Endothelial cell (in vitro differentiated cells): ENCODE data around the gene ATP10A. TPM values are rescaled to one million over a fixed set of nuclear protein-coding genes. Genes with fewer than 3 reads are reported as not detected.

Experiments
- DNase-seq: peaks from one replicate; pipeline ENCODE4 v3.0.0; 2021; ENCODE audit warnings: low spot score
- H3K27ac Mint-ChIP-seq: one replicate; pipeline ENCODE4 v1.8.0; 2021; ENCODE audit warnings: mixed read lengths, inconsistent platforms; ENCODE audit not compliant: unreplicated experiment
- H3K27me3 Mint-ChIP-seq: one replicate; pipeline ENCODE4 v1.8.0; 2021; ENCODE audit warnings: mild to moderate bottlenecking, moderate library complexity, mixed read lengths, inconsistent platforms; ENCODE audit not compliant: unreplicated experiment
- H3K36me3 Mint-ChIP-seq: one replicate; pipeline ENCODE4 v1.8.0; 2021; ENCODE audit warnings: mild to moderate bottlenecking, low read depth, mixed read lengths, inconsistent platforms; ENCODE audit not compliant: unreplicated experiment
- H3K4me1 Mint-ChIP-seq: one replicate; pipeline ENCODE4 v1.8.0; 2021; ENCODE audit warnings: mild to moderate bottlenecking, mixed read lengths, inconsistent platforms; ENCODE audit not compliant: unreplicated experiment
- H3K4me3 Mint-ChIP-seq: one replicate; pipeline ENCODE4 v1.8.0; 2021; ENCODE audit warnings: mild to moderate bottlenecking, mixed read lengths, inconsistent platforms; ENCODE audit not compliant: unreplicated experiment
- H3K9me3 Mint-ChIP-seq: one replicate; pipeline ENCODE4 v1.8.0; 2021; ENCODE audit warnings: mixed read lengths, inconsistent platforms; ENCODE audit not compliant: unreplicated experiment
- CTCF ChIP-seq: fragments of 200-600 bp; sonication (generic); IDR thresholded peaks from one replicate; pipeline ENCODE4 v1.5.0; 2021; ENCODE audit warnings: antibody characterized with exemption; ENCODE audit not compliant: unreplicated experiment
- total RNA-seq: library from RNA; stranded (reverse); fragmentation: NEBNext Ultra II Directional; extraction: Animal tissue kit (Norgen Biotek cat#: 25700); gene quantifications from one replicate; pipeline ENCODE4 v1.2.1, GENCODE V29; 2021; ENCODE audit not compliant: unreplicated experiment

ATP10A gene
- total RNA-seq, 1 donor from 2014 or later = 0.13 TPM

GRCh38 chr15:25789211-25789610 is 73.9 kb downstream of the ATP10A start:
- Mint-ChIP-seq H3K4me1 (no peaks in the 10 kb centered on the region), H3K4me3 (no peak overlapping the region), H3K36me3 (no peaks in the 10 kb centered on the region), H3K27ac (no peak overlapping the region), H3K27me3 (no peaks in the 10 kb centered on the region), H3K9me3 (no peaks in the 10 kb centered on the region)
- DNase-seq = no peak
- no peak for TF ChIP-seq CTCF

DNA sequence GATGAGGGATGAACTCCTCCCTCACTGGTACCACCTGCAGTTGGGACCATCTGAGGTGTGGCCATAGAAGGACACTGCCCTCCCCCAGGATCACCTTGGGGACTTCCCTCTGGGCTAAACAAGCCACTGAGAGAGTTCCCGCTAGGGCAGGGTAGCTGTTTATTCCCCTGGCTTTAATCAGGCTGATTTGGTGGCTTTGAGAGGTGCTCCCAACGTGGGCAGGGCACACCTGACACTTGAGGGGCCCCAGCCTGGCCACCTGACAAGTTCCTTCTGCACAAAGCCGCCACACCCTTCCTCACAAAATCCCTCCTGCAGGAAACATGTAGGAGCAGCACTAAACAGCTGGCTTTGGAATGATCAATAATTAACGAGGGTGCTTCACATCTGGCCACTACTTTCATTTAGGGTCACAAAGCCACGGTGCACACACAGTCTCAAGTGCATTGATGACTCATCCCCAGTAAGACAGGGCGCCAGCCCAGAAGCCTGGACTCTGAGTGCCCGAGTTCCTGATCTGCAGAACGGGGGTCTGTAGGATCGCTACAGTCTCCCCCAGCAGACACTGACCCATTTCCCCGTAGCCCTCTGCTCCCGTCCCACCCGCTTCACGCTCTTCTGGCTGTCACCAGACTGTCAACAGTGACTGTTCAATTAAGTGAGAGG is 75.1 kb downstream of the ATP10A start:
- Mint-ChIP-seq H3K27ac (no peak overlapping the region), H3K4me1 (no peaks in the 10 kb centered on the region), H3K9me3 (no peaks in the 10 kb centered on the region), H3K4me3 (no peak overlapping the region), H3K36me3 (no peaks in the 10 kb centered on the region), H3K27me3 (no peaks in the 10 kb centered on the region)
- DNase-seq = no peak
- TF ChIP-seq CTCF = no peak

DNA sequence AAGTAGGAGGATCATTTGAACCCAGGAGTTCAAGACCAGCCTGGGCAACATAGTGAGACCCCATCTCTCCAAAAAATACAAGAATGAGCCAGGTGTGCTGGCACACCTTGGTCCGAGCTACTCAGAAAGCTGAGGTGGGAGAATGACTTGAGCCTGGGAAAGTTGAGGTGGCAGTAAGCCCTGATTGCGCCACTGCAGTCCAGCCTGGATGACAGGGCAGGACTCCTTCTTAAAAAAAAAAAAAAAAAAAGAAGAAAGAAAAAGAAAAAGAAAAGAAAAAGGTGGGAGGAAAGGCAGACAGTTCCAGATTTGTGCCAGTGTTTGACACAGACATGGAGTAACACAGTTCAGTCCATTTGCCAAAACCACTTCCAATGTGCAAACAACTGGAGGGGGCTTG is 75.7 kb downstream of the ATP10A start:
- no peaks in the 10 kb centered on the region for H3K27me3 Mint-ChIP-seq
- no peaks in the 10 kb centered on the region for H3K9me3 Mint-ChIP-seq

GRCh38 chr15:25786040-25786439 is 77.1 kb downstream of the ATP10A start:
- no peak for TF ChIP-seq CTCF
- H3K4me3 Mint-ChIP-seq = no peak overlapping the region
- H3K27ac Mint-ChIP-seq = no peak overlapping the region
- no peak for DNase-seq
- no peaks in the 10 kb centered on the region for H3K9me3 Mint-ChIP-seq
- no peaks in the 10 kb centered on the region for H3K36me3 Mint-ChIP-seq
- H3K4me1 Mint-ChIP-seq = no peaks in the 10 kb centered on the region
- no peaks in the 10 kb centered on the region for H3K27me3 Mint-ChIP-seq

More for the DNA sequence above, 75.7 kb downstream of the ATP10A start:
- H3K36me3 Mint-ChIP-seq = no peaks in the 10 kb centered on the region
- no peaks in the 10 kb centered on the region for H3K4me1 Mint-ChIP-seq
- H3K4me3 Mint-ChIP-seq = no peak overlapping the region
- no peak for TF ChIP-seq CTCF
- no peak overlapping the region for H3K27ac Mint-ChIP-seq
- DNase-seq = no peak

- Mint-ChIP-seq H3K27ac (no peak overlapping the region), H3K4me3 (no peak overlapping the region), H3K4me1 (no peaks in the 10 kb centered on the region), H3K27me3 (no peaks in the 10 kb centered on the region), H3K9me3 (no peaks in the 10 kb centered on the region), H3K36me3 (no peaks in the 10 kb centered on the region)
- DNase-seq = no peak
- TF ChIP-seq CTCF = no peak
Measured at GRCh38 chr15:25785641-25786025, 77.5 kb downstream of the ATP10A start.
